ENCODE results near the gene FOXC2.

FOXC2 gene

GRCh38 chr16:86533076-86533475, 33.6 kb upstream of the FOXC2 start:
- DNase-seq (ENCODE audit: low spot score): no peak

- no peak for DNase-seq (ENCODE audit: low spot score)
These were observed 32.8 kb upstream of the FOXC2 start for GRCh38 chr16:86533767-86534351.

- DNase-seq (ENCODE audit: low spot score): no peak
These were observed 31.6 kb upstream of the FOXC2 start for GRCh38 chr16:86534779-86535615.

GRCh38 chr16:86536621-86537020, 30.0 kb upstream of the FOXC2 start:
- no peak for DNase-seq (ENCODE audit: low spot score)

- DNase-seq (ENCODE audit: low spot score): no peak
These were observed 29.1 kb upstream of the FOXC2 start for GRCh38 chr16:86537486-86537885.

- DNase-seq (ENCODE audit: low spot score): no peak
These were observed 28.3 kb upstream of the FOXC2 start for GRCh38 chr16:86538196-86538780.

- no peak for DNase-seq (ENCODE audit: low spot score)
These were observed 25.7 kb upstream of the FOXC2 start for GRCh38 chr16:86540894-86541293.

- no peak for DNase-seq (ENCODE audit: low spot score)
These were observed 25.1 kb upstream of the FOXC2 start for GRCh38 chr16:86541560-86541959.

GRCh38 chr16:86542756-86543750, 23.6 kb upstream of the FOXC2 start:
- no peak for DNase-seq (ENCODE audit: low spot score)

- DNase-seq (ENCODE audit: low spot score): no peak
These were observed 21.1 kb upstream of the FOXC2 start for GRCh38 chr16:86545481-86545880.

- DNase-seq (ENCODE audit: low spot score): no peak
These were observed 20.5 kb upstream of the FOXC2 start for GRCh38 chr16:86545954-86546637.

- no peak for DNase-seq (ENCODE audit: low spot score)
These were observed 20.0 kb upstream of the FOXC2 start for GRCh38 chr16:86546638-86547013.

- DNase-seq (ENCODE audit: low spot score): no peak
These were observed 19.3 kb upstream of the FOXC2 start for GRCh38 chr16:86547286-86547685.

- no peak for DNase-seq (ENCODE audit: low spot score)
These were observed 17.3 kb upstream of the FOXC2 start for GRCh38 chr16:86549076-86549892.

- DNase-seq (ENCODE audit: low spot score): no peak
These were observed 16.8 kb upstream of the FOXC2 start for GRCh38 chr16:86549893-86550190.

GRCh38 chr16:86550281-86550680, 16.3 kb upstream of the FOXC2 start:
- no peak for DNase-seq (ENCODE audit: low spot score)

GRCh38 chr16:86553356-86553755, 13.3 kb upstream of the FOXC2 start:
- DNase-seq (ENCODE audit: low spot score): no peak

GRCh38 chr16:86554599-86554916, 12.1 kb upstream of the FOXC2 start:
- no peak for DNase-seq (ENCODE audit: low spot score)

- peak; percentile 100 for DNase-seq (ENCODE audit: low spot score)
These were observed 11.5 kb upstream of the FOXC2 start, which contains the start of gene MTHFSD for GRCh38 chr16:86554917-86555703. Gene MTHFSD, minus strand, starts transcription at chr16:86555235. Its CDS starts 51 bp downstream, at chr16:86555184.

GRCh38 chr16:86555704-86556075, 10.9 kb upstream of the FOXC2 start:
- no peak for DNase-seq (ENCODE audit: low spot score)
